GOT3 (cell line): ENCODE data around the gene RNU5B-1.

Source experiments
- DNase-seq: peaks from one replicate; lab custom pipeline; 2025; ENCODE audit warnings: mixed read lengths; lab: John Stamatoyannopoulos, UW

The RNU5B-1 gene

DNA sequence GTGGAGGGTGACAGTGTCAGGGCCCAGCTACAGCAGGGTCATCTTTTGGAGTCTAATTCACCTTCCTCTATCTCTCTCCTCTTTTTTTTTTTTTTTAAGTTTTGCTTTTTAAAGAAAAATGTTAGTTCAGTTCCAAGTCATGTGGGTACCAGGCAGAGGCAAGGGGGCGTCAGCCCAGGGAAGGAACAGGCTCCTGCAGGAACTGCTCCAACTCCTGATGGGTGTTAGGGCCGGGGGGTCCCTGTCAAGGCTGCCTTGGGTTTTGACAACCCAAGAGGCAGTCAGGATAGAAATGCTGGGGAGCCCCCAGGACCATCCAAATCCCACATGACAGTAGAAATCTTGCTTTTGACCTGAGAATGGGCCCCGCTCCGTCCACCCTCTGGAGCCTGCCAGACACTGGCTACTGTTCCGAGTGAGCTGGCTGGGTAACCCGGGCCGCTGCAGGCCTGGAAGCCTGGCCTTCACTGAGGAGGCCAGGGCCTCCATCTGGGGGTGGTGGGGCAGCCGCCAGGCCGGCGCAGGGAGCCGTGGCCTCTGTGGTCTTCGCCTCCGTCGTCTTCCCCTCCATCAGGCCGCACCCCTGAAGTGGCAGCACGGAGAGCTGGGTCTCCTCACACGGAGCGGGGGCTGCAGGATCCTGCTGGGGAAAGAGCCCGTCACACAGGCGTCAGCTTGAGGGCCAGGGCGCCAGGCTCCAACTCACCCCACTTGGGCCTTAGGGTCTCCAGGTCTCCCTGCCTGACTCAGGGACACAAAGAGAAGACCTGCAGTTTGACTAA, 24.2 kb downstream of the RNU5B-1 start:
- DNase-seq: no peak

- no peak for DNase-seq
These were observed 25.0 kb downstream of the RNU5B-1 start for GRCh38 chr15:65329288-65329983.

GRCh38 chr15:65329984-65330735, 25.7 kb downstream of the RNU5B-1 start:
- DNase-seq: no peak

DNA sequence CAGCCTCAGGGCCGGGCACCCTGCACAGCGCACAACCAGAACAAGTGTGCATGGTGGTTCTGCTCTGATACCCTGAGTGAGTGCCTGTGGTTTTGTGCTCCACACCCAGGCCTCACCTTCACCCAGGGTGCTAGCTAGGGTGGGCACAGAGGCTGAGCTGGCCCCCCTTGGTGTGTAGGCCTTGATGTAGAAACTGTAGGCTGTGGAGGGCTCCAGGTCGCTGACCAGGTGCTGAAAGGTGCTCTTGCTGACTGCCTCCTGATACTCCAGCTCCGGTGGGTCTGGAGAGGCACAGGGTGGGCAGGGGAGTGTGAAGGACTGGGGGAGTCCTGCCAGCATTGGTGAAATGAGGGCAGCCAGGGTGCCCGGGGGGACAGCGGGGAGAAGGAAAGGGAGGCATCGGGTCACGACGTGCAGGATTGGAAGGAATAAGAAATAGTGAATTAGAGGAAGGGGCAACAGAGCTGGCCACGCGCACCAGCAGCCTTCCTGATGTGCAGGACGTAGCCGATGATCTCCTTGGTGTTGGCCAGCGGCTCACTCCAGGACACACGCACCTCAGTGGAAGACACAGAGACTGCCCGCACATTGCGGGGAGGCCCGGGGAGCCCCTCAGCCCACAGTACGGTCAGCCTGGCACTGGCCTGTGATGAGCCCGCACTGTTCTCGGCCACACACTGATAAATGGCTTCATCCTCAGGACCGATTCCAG, 26.6 kb downstream of the RNU5B-1 start:
- no peak for DNase-seq

- DNase-seq: no peak
These were observed 27.3 kb downstream of the RNU5B-1 start for GRCh38 chr15:65331811-65332210.

DNA sequence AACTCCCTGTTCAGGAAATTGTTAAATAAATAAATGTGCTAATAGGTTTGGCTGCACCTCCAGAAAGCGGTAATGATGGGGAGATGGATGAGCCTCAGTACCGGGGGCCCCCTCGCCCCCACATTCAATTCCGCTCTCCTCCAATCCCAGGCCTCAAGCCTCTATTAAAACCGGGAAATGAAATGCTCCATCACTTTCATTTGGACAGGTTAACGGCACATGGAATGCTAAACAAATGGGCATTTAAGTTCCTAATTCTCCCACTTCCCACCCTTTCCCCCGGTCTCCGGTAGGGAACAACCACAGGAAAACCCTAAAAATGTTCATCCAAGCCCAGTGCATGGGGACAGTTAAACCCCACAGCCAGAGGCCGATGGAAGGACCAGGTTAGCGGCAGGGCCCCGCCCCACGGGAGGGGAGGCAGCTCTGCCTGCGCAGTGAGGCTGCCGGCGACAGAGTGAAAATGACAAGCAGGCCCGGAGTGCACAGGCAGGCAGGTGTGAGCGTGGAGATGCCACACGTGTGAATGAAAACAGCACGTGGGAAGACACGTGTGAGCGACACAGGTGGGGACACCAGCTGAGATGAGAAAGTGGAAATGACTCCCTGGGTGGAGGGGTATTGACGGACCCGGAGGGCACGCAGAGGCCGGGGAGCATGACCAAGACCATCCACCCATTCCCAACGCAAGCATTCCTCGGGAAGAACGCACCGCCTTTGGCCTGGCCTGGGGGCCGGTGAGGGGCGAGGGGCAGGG, 28.1 kb downstream of the RNU5B-1 start:
- no peak for DNase-seq

- DNase-seq: no peak
These were observed 28.8 kb downstream of the RNU5B-1 start for GRCh38 chr15:65333148-65333820.

- no peak for DNase-seq
These were observed 29.4 kb downstream of the RNU5B-1 start for GRCh38 chr15:65333856-65334255.

DNA sequence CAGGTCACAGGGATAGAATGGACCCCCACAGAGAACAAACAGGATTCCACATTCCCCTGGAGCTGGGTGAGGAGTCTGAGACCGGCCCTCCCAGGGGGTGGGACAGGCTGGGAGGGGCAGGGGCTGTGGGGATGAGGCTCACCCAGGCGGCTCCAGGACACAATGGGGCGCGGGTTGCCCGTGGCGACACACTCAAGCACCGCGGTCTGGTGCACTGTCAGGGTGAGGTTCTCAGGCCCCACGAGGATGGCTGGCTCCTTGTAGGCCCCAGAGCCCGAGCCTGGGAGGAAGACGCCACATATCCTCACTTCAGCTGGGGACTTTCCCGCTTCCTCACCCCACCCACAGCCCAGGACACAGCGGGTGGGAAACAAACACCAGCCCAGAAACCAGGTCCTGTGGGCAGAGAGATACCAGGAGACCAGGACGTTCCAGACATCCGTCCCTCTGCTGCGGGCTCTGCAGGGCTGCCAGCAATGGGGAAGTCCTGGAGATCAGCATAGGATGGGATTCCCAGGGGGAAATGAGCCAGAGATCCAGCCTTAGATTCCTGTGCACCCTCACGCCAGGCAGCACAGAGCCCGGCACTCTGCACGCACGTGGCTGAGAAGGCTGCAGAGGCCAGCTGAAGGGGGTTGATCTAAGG, 30.2 kb downstream of the RNU5B-1 start:
- DNase-seq: no peak

GRCh38 chr15:65335278-65336055, 31.0 kb downstream of the RNU5B-1 start:
- DNase-seq: no peak

- no peak for DNase-seq
These were observed 32.3 kb downstream of the RNU5B-1 start for GRCh38 chr15:65336493-65337435.

- no peak for DNase-seq
These were observed 33.1 kb downstream of the RNU5B-1 start for GRCh38 chr15:65337436-65338070.

GRCh38 chr15:65338366-65338765, 33.9 kb downstream of the RNU5B-1 start:
- no peak for DNase-seq

DNA sequence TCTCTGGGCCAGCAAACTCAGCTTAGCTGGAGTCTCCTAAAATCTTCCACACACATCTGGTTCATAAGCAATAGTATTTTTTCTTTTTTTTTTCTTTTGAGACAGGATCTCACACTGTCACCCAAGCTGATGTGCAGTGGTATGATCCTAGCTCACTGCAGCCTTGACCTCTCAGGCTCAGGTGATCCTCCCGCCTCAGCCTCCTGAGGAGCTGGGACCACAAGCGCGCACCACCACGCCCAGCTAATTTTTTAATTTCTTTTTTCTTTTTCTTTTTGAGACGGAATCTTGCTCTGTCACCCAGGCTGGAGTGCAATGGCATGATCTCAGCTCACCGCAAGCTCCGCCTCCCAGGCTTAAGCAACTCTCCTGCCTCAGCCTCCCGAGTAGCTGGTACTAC, 34.3 kb downstream of the RNU5B-1 start:
- DNase-seq: no peak

GRCh38 chr15:65339416-65339815, 34.9 kb downstream of the RNU5B-1 start:
- no peak for DNase-seq

DNA sequence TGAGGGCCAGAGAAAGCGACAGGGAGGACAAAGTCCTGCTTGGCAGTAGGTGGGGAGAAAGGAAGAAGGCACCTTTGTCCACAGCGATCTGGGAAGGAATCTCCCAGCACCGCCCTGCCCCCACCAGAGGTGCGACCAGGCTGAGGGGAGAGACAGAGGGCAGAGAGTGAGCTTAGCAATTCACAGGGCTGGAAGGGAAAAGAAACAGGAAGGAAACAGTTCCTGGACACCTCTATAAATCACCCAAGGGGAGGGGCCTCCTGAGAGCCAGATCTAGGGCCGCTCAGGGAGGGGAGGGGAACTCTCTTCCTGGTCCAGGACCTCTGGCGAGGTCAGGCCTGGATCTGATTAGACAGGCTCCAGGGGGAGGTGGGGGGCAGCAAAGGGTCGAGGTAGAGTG, 35.4 kb downstream of the RNU5B-1 start:
- no peak for DNase-seq

DNA sequence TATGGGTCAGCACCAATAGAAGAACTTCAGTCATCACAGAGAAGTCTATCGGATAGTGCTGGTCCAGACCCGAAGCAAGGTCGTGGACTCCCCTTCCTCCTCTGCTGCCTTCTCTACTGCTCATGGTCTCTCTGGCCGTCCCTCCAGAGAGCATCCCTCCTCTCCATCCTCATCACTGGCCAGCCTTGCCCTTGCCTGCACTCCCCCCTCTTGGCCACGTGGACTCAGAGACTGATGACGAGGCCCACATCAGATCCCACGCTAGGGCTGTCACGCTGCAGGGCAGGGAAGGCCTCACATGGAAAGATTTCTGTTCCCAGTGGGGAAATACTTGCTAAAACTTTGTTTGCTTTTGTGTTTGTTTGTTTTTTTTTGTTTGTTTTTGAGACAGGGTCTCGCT, 38.0 kb downstream of the RNU5B-1 start:
- no peak for DNase-seq
